Measurements from ENCODE around the gene DDX27. TPM values are rescaled to one million over a fixed set of nuclear protein-coding genes. Genes with fewer than 3 reads are reported as not detected.

The DDX27 gene
- total RNA-seq, 4 donors from 2014 or later, result 21.4 to 28.8 (median 23.4) TPM

DNA sequence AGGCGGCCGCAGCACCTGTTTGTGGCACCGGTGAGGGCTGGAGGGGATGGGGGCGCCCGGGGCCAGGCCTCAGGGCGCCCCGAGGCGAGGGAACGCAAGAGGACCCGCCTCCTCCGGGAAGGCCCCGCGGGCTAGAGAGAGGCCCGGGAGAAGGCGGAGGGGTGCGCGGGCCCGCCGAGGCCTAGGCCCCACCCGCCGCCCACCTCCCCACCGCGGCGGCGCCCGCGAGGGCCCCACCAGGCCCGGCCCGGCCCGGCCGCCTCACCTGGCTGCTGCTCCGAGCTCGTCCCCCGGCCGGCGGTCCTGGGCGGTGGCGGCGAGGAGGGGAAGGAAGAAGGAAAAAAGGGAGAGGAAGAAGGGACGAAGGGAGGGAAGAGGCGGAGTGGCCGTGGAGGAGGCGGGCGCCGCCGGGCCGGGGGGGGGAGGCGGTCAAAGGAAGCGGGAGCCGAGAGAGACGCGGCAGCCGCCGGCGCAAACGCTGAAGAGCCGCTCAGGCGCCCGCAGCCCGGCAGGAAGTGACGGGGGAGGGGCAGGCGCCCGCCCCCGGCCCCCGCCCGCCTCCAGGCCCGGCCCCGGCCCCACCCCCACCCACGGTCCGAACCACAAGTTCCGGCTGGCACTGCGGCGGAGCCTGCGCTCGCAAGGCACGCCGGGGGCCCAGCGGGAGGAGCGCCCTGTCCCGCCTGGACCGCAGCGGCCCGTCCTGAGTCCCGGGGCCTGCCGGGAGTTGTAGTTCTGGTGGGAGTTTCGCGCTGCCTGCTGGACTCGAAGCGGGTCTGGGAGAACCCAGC is 31.2 kb upstream of the DDX27 start, which contains the start of gene STAU1:
TSS of gene STAU1 (minus strand) at position 484 of the 791 bp plus-strand sequence. CDS start 22,133 bp downstream, outside the sequence.
- TF ChIP-seq CTCF (IDR thresholded peaks at IDR 0.05; ENCODE audit: low read depth), result no peak

GRCh38 chr20:49199729-49200293 is 19.4 kb upstream of the DDX27 start:
- TF ChIP-seq CTCF (IDR thresholded peaks at IDR 0.05; ENCODE audit: low read depth), result no peak

DNA sequence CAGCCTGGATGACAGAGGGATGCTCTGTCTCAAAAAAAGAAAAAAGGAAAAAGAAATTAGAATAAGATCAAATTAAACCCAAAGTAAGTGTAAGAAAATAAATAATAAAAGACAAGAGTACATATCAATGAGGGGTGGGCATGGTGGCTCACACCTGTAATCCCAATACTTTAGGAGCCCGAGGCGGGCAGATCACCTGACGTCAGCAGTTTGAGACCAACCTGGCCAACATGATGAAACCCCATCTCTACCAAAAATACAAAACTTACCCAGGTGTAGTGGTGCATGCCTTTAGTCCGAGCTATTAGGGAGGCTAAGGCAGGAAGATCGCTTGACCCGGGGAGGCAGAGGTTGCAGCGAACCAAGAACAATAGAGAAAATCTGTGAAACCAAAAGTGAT is 16.2 kb upstream of the DDX27 start:
- no peak for TF ChIP-seq CTCF (IDR thresholded peaks at IDR 0.05; ENCODE audit: low read depth)

DNA sequence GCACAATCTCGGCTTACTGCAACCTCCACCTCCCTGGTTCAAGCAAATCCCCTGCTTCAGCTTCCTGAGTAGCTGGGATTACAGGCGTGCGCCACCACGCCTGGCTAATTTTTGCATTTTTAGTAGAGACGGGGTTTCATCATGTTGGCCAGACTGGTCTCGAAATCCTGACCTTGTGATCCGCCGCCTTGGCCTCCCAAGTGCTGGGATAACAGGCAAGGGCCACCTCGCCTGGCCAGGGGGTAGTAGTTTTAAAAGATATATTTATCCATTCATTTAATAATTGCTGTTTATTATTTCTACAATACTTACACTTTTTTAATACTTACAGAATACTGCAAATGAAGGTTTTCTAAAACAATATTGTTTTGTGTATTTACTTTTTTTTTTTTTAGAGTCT is 15.5 kb upstream of the DDX27 start:
- no peak for TF ChIP-seq CTCF (IDR thresholded peaks at IDR 0.05; ENCODE audit: low read depth)

DNA sequence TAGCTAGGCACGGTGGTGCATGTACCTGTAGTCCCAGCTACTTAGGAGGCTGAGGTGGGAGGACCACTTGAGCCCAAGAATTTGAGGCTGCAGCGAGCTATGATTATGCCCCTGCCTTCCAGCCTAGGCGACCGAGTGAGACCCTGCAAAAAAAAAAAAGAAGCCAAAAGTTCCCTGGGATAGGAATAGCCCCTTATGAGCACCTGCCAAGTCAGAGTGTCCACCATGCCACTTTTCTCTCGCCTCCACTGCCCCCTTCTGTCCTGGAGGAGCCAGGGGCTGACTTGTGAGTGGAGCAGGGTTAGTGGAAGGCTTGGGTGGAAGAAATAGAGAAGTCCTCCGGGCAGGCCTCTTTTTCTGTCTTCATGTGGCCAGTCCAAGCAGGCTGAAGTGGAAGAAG is 12.1 kb upstream of the DDX27 start:
- no peak for TF ChIP-seq CTCF (IDR thresholded peaks at IDR 0.05; ENCODE audit: low read depth)

GRCh38 chr20:49210101-49210756 is 9.0 kb upstream of the DDX27 start:
- TF ChIP-seq CTCF (IDR thresholded peaks at IDR 0.05; ENCODE audit: low read depth), result no peak

DNA sequence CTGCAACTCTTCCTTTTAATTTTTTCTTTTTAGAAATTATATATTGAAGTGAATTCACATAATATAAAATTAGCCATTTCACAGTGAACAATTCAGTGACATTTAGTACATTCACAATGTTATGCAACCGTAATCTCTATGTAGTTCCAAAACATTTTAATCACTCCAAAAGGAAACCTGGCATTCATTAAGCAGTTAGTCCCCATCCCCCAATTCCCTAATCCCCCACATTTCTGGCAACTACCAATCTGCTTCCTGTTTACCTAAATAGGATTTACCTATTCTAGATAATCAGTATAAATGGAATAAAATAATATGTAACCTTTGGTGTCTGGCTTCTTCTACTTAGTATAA is 8.5 kb upstream of the DDX27 start:
- no peak for TF ChIP-seq CTCF (IDR thresholded peaks at IDR 0.05; ENCODE audit: low read depth)

All from subcutaneous adipose tissue (tissue), 4 donors.